K562 (cell line): ENCODE results near the gene ZMYND8. TPM values are rescaled to one million over a fixed set of nuclear protein-coding genes. Genes with fewer than 3 reads are reported as not detected.
A peak's percentile ranks its signal among the peaks of the same experiment; 100 is the strongest.

Source experiments
- ATAC-seq: fragments of 200-7000 bp; cut with Tn5 transposase; 3 replicates; pipeline ENCODE4 v1.9.1; 2020; ENCODE audit warnings: moderate library complexity
- BruUV-seq: library from RNA; stranded (reverse); fragments of 400-500 nt; replicated peaks from 2 replicates; lab custom pipeline; 2021; lab: Mats Ljungman, UMichigan
- CTCF ChIA-PET: fragments of 300-600 bp; formaldehyde crosslinking; extraction: SDS; loops from one replicate; lab custom pipeline; 2021; ENCODE audit warnings: low intra/inter-chr PET ratio; lab: Yijun Ruan, JAX
- POLR2A ChIA-PET: fragments of 300-600, 350-650 bp; sonication (Branson Sonifier 250); formaldehyde crosslinking; extraction: SDS; loops from one replicate; lab custom pipeline; 2021; ENCODE audit warnings: antibody characterized with exemption, inconsistent platforms; lab: Yijun Ruan, JAX
- DNase-seq, 4 experiments: peaks; one replicate each; pipeline versions ENCODE4 v3.0.0 to v3.0.0-alpha.2; 2011 to 2018; ENCODE audit warnings: low spot score in 3 of 4, mixed read lengths in 3 of 4; ENCODE audit errors: extremely low read depth in 1 of 4
- FAIRE-seq: peaks from 2 replicates; lab custom pipeline; 2011; peaks lifted over from hg19 to GRCh38; lab: Jason Lieb, UNC
- H2AFZ ChIP-seq: 2 replicates; pipeline ENCODE4 v1.6.0; 2011; ENCODE audit warnings: low read depth, low read length, control low read depth, inconsistent platforms
- H3K27ac ChIP-seq: fragments of 200-600 bp; 3 replicates; pipeline ENCODE4 v1.8.0; 2011; ENCODE audit warnings: low read depth, mild to moderate bottlenecking, control low read depth, inconsistent platforms, low read length, moderate library complexity, mixed read lengths; ENCODE audit errors: extremely low read depth
- H3K27me3 ChIP-seq, 2 experiments: fragments of 300-600 bp in 1 of 2; 2 replicates in 1 of 2; 3 replicates in 1 of 2; pipeline versions ENCODE4 v1.6.0 to v1.8.0; 2011; ENCODE audit warnings: inconsistent platforms in 2 of 2, low read length in 2 of 2, mild to moderate bottlenecking in 1 of 2, mixed read lengths in 1 of 2, moderate library complexity in 1 of 2; ENCODE audit not compliant: control insufficient read depth in 2 of 2, insufficient read depth in 2 of 2
- H3K36me3 ChIP-seq: fragments of 300-600 bp; 3 replicates; pipeline ENCODE4 v1.8.0; 2011; ENCODE audit warnings: mild to moderate bottlenecking, low read length, inconsistent platforms; ENCODE audit not compliant: control insufficient read depth, insufficient read depth
- H3K4me1 ChIP-seq, 2 experiments: fragments of 200-600 bp in 1 of 2; replicated peaks in 1 of 2; 2 replicates in 1 of 2; 3 replicates in 1 of 2; pipeline versions ENCODE4 v1.5.1 to v1.8.0; 2011; ENCODE audit warnings: inconsistent platforms in 2 of 2, low read length in 2 of 2, mild to moderate bottlenecking in 1 of 2, mixed read lengths in 1 of 2, moderate library complexity in 1 of 2; ENCODE audit not compliant: control insufficient read depth in 2 of 2, insufficient read depth in 2 of 2
- H3K4me2 ChIP-seq: 2 replicates; pipeline ENCODE4 v1.6.1; 2011; ENCODE audit warnings: low read length, control low read depth, inconsistent platforms, mixed read lengths; ENCODE audit not compliant: insufficient read depth
- H3K4me3 ChIP-seq: fragments of 200-600 bp; sonication (generic), shearing (Covaris generic); 2 replicates; pipeline ENCODE4 v1.5.1; 2016; ENCODE audit warnings: control low read depth, inconsistent platforms
- H3K79me2 ChIP-seq: fragments of 200-600 bp; 3 replicates; pipeline ENCODE4 v1.8.0; 2011; ENCODE audit warnings: low read length, inconsistent platforms; ENCODE audit not compliant: control insufficient read depth, insufficient read depth
- H3K9ac ChIP-seq, 2 experiments: 2 replicates each; pipeline versions ENCODE4 v1.6.0 to v1.6.1; 2011; ENCODE audit warnings: low read depth in 2 of 2, low read length in 2 of 2, control low read depth in 1 of 2, inconsistent platforms in 1 of 2, mild to moderate bottlenecking in 1 of 2, mixed read lengths in 1 of 2; ENCODE audit not compliant: insufficient read depth in 1 of 2
- H3K9me1 ChIP-seq: one replicate; pipeline ENCODE4 v1.6.0; 2011; ENCODE audit warnings: inconsistent platforms, mild to moderate bottlenecking, low read length, moderate library complexity; ENCODE audit not compliant: control insufficient read depth, insufficient read depth
- H3K9me3 ChIP-seq: replicated peaks from 2 replicates; pipeline ENCODE4 v1.5.1; 2011; ENCODE audit warnings: low read depth, low read length, inconsistent platforms; ENCODE audit not compliant: control insufficient read depth, insufficient read depth
- H4K20me1 ChIP-seq: replicated peaks from 2 replicates; pipeline ENCODE4 v1.6.1; 2011; ENCODE audit warnings: low read length, inconsistent platforms, mixed read lengths; ENCODE audit not compliant: control insufficient read depth, insufficient read depth
- CC2D1A ChIP-seq: fragments of 450-650 bp; IDR thresholded peaks from 2 replicates; pipeline ENCODE4 v1.6.1; 2017; ENCODE audit warnings: mild to moderate bottlenecking
- EWSR1 ChIP-seq: fragments of 450-650 bp; IDR thresholded peaks from 2 replicates; pipeline ENCODE4 v1.6.1; 2018; ENCODE audit warnings: borderline replicate concordance, mild to moderate bottlenecking, low read depth, moderate library complexity; ENCODE audit not compliant: partially characterized antibody
- L3MBTL2 ChIP-seq: fragments of 450-650 bp; IDR thresholded peaks from 2 replicates; pipeline ENCODE4 v1.6.1; 2016; ENCODE audit warnings: mild to moderate bottlenecking, moderate library complexity
- ZNF583 ChIP-seq: fragments of 250-450 bp; sonication (Bioruptor Pico); IDR thresholded peaks from 2 replicates; pipeline ENCODE4 v1.4.0; 2020
- ZNF586 ChIP-seq: fragments of 450-650 bp; formaldehyde crosslinking; conservative IDR thresholded peaks from 2 replicates; pipeline ENCODE4 v1.4.0; 2020; ENCODE audit warnings: mild to moderate bottlenecking, moderate library complexity
- ZNF644 ChIP-seq: fragments of 200-800 bp; sonication (Bioruptor generic); IDR thresholded peaks from 2 replicates; pipeline ENCODE4 v1.6.1; 2016; ENCODE audit warnings: low read depth, missing genetic modification characterization, missing compliant biosample characterization
- WGBS: fragments of 100-300 bp; shearing (Covaris generic); methylation state at CpG from one replicate; pipeline ENCODE4 v1.1.6; 2016; ENCODE audit warnings: low coverage, mixed read lengths; ENCODE audit not compliant: insufficient coverage; ENCODE audit errors: missing lambda C conversion rate; 5-methylcytosine and 5-hydroxymethylcytosine counted together
- in situ Hi-C: fragments of 300-500 bp; cut with MboI; formaldehyde crosslinking; loops from 4 replicates; pipeline ENCODE4 v1.15.0; 2018; ENCODE audit warnings: inconsistent platforms, mixed read lengths
- intact Hi-C: fragments of 100-400 bp; cut with micrococcal nuclease; formaldehyde crosslinking; loops from 2 replicates; pipeline ENCODE4 v1.14.2; 2022
- polyA plus RNA-seq, 8 experiments: library from polyadenylated mRNA; depleted of rRNA in 4 of 8; stranded (reverse) in 5 of 8; unstranded in 3 of 8; fragments of >200 nt; fragmentation: Nextera tagmentation in 2 of 8; fragmentation: Illumina TruSeq in 1 of 8; extraction: Ambion mirVana in 2 of 8; extraction: Trizol in 1 of 8; gene quantifications; 2 replicates each; pipeline versions ENCODE4 v1.2.1 to v1.2.3, GENCODE V29; 2011 to 2014; ENCODE audit warnings: inconsistent platforms in 1 of 8, missing spikeins in 1 of 8
- total RNA-seq, 7 experiments: library from RNA; depleted of rRNA in 6 of 7; stranded (reverse); fragments of >200 nt in 6 of 7; fragmentation: Illumina TruSeq in 2 of 7; extraction: Trizol in 2 of 7; gene quantifications; 2 replicates each; pipeline versions ENCODE4 v1.2.1 to v1.2.3, GENCODE V29; 2011 to 2021; ENCODE audit warnings: low replicate concordance in 1 of 7

Gene ZMYND8
- total and polyA plus RNA-seq, 9 of the 15 experiments (the other 6 are each of a cell fraction or from before 2014, with no cell fraction given): 31.8 to 148 (median 71.9) TPM

DNA sequence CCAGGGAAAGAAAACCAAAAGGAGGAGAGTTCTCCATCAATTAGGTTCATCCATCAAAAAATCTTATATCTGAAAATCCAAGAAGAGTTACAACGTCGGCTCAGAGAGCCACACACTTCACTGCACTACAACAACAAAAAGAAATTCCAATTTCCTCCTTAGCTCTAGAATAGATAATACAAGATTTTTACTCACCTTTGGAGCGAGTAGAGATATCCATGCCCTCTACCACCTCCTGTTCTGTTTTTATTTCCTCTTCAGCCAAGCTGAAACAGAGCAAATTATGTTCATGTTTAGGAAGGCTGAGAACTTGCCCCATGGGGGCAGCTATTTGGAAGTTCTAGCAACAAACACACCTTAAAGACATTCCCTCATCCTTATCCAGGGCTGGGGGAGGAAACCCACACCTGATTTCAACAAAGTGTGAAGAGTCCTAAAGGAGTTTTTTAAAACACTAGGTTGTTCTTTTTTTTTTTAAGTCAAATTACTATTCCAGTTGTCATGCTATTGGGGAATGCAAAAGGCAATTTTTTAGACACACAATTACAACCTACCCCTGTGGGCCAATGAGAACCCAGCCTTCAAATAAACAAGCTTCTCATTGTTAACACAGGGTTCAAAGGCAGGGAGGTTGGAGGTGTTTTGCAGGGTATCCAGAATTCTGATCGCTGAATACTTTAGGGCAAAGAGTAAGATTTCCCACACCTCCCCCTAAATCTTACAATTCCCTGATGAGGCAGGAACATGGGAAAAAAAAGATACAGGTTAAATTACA is 8.7 kb downstream of the ZMYND8 start:
- POLR2A ChIA-PET: interaction anchor here (0.9 to 4.8 kb wide), 9 partner anchors 9 to 36 kb away, joined by 3 to 21 read pairs (median 5); partner anchors contain the start of gene ZMYND8
- no peaks in the 10 kb centered on the region for H3K27me3 ChIP-seq
- no TSS peak for BruUV-seq
- in situ Hi-C loops (no loop called here), intact Hi-C loops (no loop called here)
- H3K9me1 ChIP-seq: no peaks in the 10 kb centered on the region
- peaks cover 100% of the 10 kb centered on the region for H3K79me2 ChIP-seq
- peaks cover 4% of the 10 kb centered on the region; the same call in 1 of the 2 replicates for H4K20me1 ChIP-seq
- peak overlapping the region; percentile 87 for H3K4me2 ChIP-seq
- H3K36me3 ChIP-seq: peaks cover 99% of the 10 kb centered on the region
- WGBS: 51% methylated on average over 4 of the region's 4 CpGs
- ATAC-seq: no peak
- no peaks in the 10 kb centered on the region for H3K9me3 ChIP-seq
- H3K9ac ChIP-seq: peak overlapping the region; percentile 67 to 92; a peak in 3 of 4 replicates
- no peak overlapping the region for H2AFZ ChIP-seq
- no peak for DNase-seq
- CTCF ChIA-PET: no interaction called here
- H3K4me3 ChIP-seq: peak overlapping the region; percentile 65; the same call in 1 of the 2 replicates
- H3K4me1 ChIP-seq: peaks cover 23 to 49% of the 10 kb centered on the region in 2 experiments
- TF ChIP-seq ZNF644 (no peak), L3MBTL2 (no peak), CC2D1A (no peak), EWSR1 (peak; percentile 78), ZNF583 (CRISPR knock-in tag) (no peak), ZNF586 (CRISPR knock-in tag) (no peak)
- no peak for FAIRE-seq
- H3K27ac ChIP-seq: peak overlapping the region; percentile 97
